ENCODE data around the gene CAMKMT. TPM values are rescaled to one million over a fixed set of nuclear protein-coding genes. Genes with fewer than 3 reads are reported as not detected.

Gene CAMKMT
- total RNA-seq, 4 donors from 2014 or later: 4.5 to 57.9 (median 15.4) TPM

GRCh38 chr2:44349506-44349905, 12.2 kb upstream of the CAMKMT start:
- Histone ChIP-seq H3K4me3 (no peak overlapping the region), H3K9me3 (no peaks in the 10 kb centered on the region), H3K36me3 (peaks cover 0 to 7% (median 0%) of the 10 kb centered on the region in 4 donors), H3K27me3 (no peaks in the 10 kb centered on the region), H3K27ac (no peak overlapping the region), H3K4me1 (peaks cover 0 to 15% (median 0%) of the 10 kb centered on the region in 4 donors)
- TF ChIP-seq POLR2A (IDR thresholded peaks at IDR 0.05): no peak
- no peak for TF ChIP-seq POLR2AphosphoS5 (IDR thresholded peaks at IDR 0.05)
- no peak for TF ChIP-seq CTCF (IDR thresholded peaks at IDR 0.05)
- TF ChIP-seq EP300 (IDR thresholded peaks at IDR 0.05; ENCODE audit: low read depth): no peak
- no peak for DNase-seq
- WGBS, 2 donors (ENCODE audit: low coverage in 1 of 2): 97% methylated on average over 10 of the region's 10 CpGs
- intact Hi-C loops (cut with DNase I; ENCODE audit: low total_unique reads): no loop called here
- in situ Hi-C loops (cut with MboI; ENCODE audit: low pct_ligation_motif_present in 1 of 4, low pct_unique_long_range_greater_than_20kb in 1 of 4, low sequenced_read_pairs in 3 of 4): no loop called here

- no peak for DNase-seq
- Histone ChIP-seq H3K27ac (peak overlapping the region in 3 of 4 donors; percentile 7 to 24 (median 14)), H3K4me1 (peaks cover 0 to 15% (median 0%) of the 10 kb centered on the region in 4 donors), H3K9me3 (no peaks in the 10 kb centered on the region), H3K27me3 (no peaks in the 10 kb centered on the region), H3K36me3 (no peaks in the 10 kb centered on the region), H3K4me3 (no peak overlapping the region)
- intact Hi-C loops (cut with DNase I; ENCODE audit: low total_unique reads) (no loop called here), in situ Hi-C loops (cut with MboI; ENCODE audit: low pct_ligation_motif_present in 1 of 4, low pct_unique_long_range_greater_than_20kb in 1 of 4, low sequenced_read_pairs in 3 of 4) (no loop called here)
- WGBS, 2 donors (ENCODE audit: low coverage in 1 of 2): 73 to 75% methylated on average over 3 to 4 of the region's 4 CpGs
- TF ChIP-seq POLR2AphosphoS5 (IDR thresholded peaks at IDR 0.05) (no peak), CTCF (IDR thresholded peaks at IDR 0.05) (no peak), POLR2A (IDR thresholded peaks at IDR 0.05) (no peak), EP300 (IDR thresholded peaks at IDR 0.05; ENCODE audit: low read depth) (no peak)
Measured at GRCh38 chr2:44351088-44351487, 10.7 kb upstream of the CAMKMT start.

GRCh38 chr2:44351676-44352075, 10.1 kb upstream of the CAMKMT start:
- 78 to 86% methylated on average over 2 of the region's 2 CpGs for WGBS, 2 donors (ENCODE audit: low coverage in 1 of 2)
- in situ Hi-C loops (cut with MboI; ENCODE audit: low pct_ligation_motif_present in 1 of 4, low pct_unique_long_range_greater_than_20kb in 1 of 4, low sequenced_read_pairs in 3 of 4): no loop called here
- Histone ChIP-seq H3K36me3 (no peaks in the 10 kb centered on the region), H3K4me3 (no peak overlapping the region), H3K27me3 (no peaks in the 10 kb centered on the region), H3K27ac (peak overlapping the region in 2 of 4 donors; percentile 14 to 24), H3K4me1 (peaks cover 0 to 15% (median 0%) of the 10 kb centered on the region in 4 donors), H3K9me3 (no peaks in the 10 kb centered on the region)
- no peak for DNase-seq
- intact Hi-C loops (cut with DNase I; ENCODE audit: low total_unique reads): no loop called here
- TF ChIP-seq CTCF (IDR thresholded peaks at IDR 0.05) (no peak), POLR2AphosphoS5 (IDR thresholded peaks at IDR 0.05) (no peak), POLR2A (IDR thresholded peaks at IDR 0.05) (no peak), EP300 (IDR thresholded peaks at IDR 0.05; ENCODE audit: low read depth) (no peak)

GRCh38 chr2:44352510-44352909, 9.2 kb upstream of the CAMKMT start:
- in situ Hi-C loops (cut with MboI; ENCODE audit: low pct_ligation_motif_present in 1 of 4, low pct_unique_long_range_greater_than_20kb in 1 of 4, low sequenced_read_pairs in 3 of 4) (no loop called here), intact Hi-C loops (cut with DNase I; ENCODE audit: low total_unique reads) (no loop called here)
- Histone ChIP-seq H3K9me3 (no peaks in the 10 kb centered on the region), H3K36me3 (no peaks in the 10 kb centered on the region), H3K27me3 (no peaks in the 10 kb centered on the region), H3K4me3 (no peak overlapping the region), H3K4me1 (peaks cover 0 to 9% (median 0%) of the 10 kb centered on the region in 4 donors), H3K27ac (no peak overlapping the region)
- WGBS, 2 donors (ENCODE audit: low coverage in 1 of 2): 95 to 100% methylated on average over 1 of the region's 1 CpG
- no peak for TF ChIP-seq POLR2A (IDR thresholded peaks at IDR 0.05)
- DNase-seq: no peak

- Histone ChIP-seq H3K9me3 (no peaks in the 10 kb centered on the region), H3K4me3 (no peak overlapping the region), H3K27ac (no peak overlapping the region), H3K4me1 (peaks cover 0 to 25% (median 12%) of the 10 kb centered on the region in 4 donors), H3K27me3 (no peaks in the 10 kb centered on the region), H3K36me3 (no peaks in the 10 kb centered on the region)
- intact Hi-C loops (cut with DNase I; ENCODE audit: low total_unique reads): no loop called here
- in situ Hi-C loops (cut with MboI; ENCODE audit: low pct_ligation_motif_present in 1 of 4, low pct_unique_long_range_greater_than_20kb in 1 of 4, low sequenced_read_pairs in 3 of 4): no loop called here
- TF ChIP-seq CTCF (IDR thresholded peaks at IDR 0.05) (no peak), EP300 (IDR thresholded peaks at IDR 0.05; ENCODE audit: low read depth) (no peak), POLR2AphosphoS5 (IDR thresholded peaks at IDR 0.05) (no peak), POLR2A (IDR thresholded peaks at IDR 0.05) (no peak)
- DNase-seq: no peak
- 86 to 92% methylated on average over 1 to 6 of the region's 6 CpGs for whole genome bisulfite sequencing, 2 donors (ENCODE audit: low coverage in 1 of 2)
Measured at GRCh38 chr2:44354761-44355160, 7.0 kb upstream of the CAMKMT start.

All from transverse colon (tissue), 4 donors.